HCT116 (cell line): ENCODE data around the gene PIM1. TPM values are rescaled to one million over a fixed set of nuclear protein-coding genes. Genes with fewer than 3 reads are reported as not detected.

ENCODE experiments used
- ATAC-seq: fragments of 200-7000 bp; cut with Tn5 transposase; 2 replicates; pipeline ENCODE4 v1.9.1; 2020; ENCODE audit warnings: mild to moderate bottlenecking, moderate library complexity
- BruUV-seq: library from RNA; stranded (reverse); fragments of 400-500 nt; replicated peaks from 2 replicates; lab custom pipeline; 2021; lab: Mats Ljungman, UMichigan
- CTCF ChIA-PET: fragments of 300-600 bp; sonication (Branson Sonifier 250); formaldehyde crosslinking; loops from one replicate; lab custom pipeline; 2021; ENCODE audit warnings: antibody characterized with exemption; lab: Charles Lee
- POLR2A ChIA-PET: fragments of 300-600, 350-600 bp; sonication (Branson Sonifier 250); formaldehyde crosslinking; loops from one replicate; lab custom pipeline; 2021; ENCODE audit warnings: antibody characterized with exemption; lab: Charles Lee
- RAD21 ChIA-PET, 2 experiments: fragments of 300-600 bp; sonication (Branson Sonifier 250); formaldehyde crosslinking; loops; one replicate each; lab custom pipeline; 2023; ENCODE audit warnings: low total read pairs in 2 of 2; ENCODE audit not compliant: uncharacterized antibody in 2 of 2, unreplicated experiment in 2 of 2, low non-redundant PET in 1 of 2; lab: Charles Lee
- DNase-seq: peaks from one replicate; pipeline ENCODE4 v3.0.0-alpha.2; 2010; ENCODE audit warnings: low read depth, low spot score
- H2AFZ ChIP-seq: fragments of 200-600 bp; shearing (Covaris generic), sonication (generic); 2 replicates; pipeline ENCODE4 v1.6.1; 2017; ENCODE audit warnings: low read depth, mixed run types, mixed read lengths, antibody characterized with exemption, low read length; ENCODE audit not compliant: poor library complexity, severe bottlenecking
- H3K27ac ChIP-seq: 2 replicates; pipeline ENCODE4 v1.5.1; 2012; ENCODE audit warnings: low read depth, low read length
- H3K27me3 ChIP-seq: fragments of 200-600 bp; sonication (generic); 2 replicates; pipeline ENCODE4 v1.6.1; 2016; ENCODE audit warnings: mixed run types, low read length, mixed read lengths; ENCODE audit not compliant: insufficient read depth
- H3K36me3 ChIP-seq, 2 experiments: fragments of 200-500 bp in 1 of 2; fragments of 200-600 bp in 1 of 2; sonication (Bioruptor generic) in 1 of 2; sonication (generic) in 1 of 2; 2 replicates each; pipeline versions ENCODE4 v1.5.1 to v1.6.1; 2014 to 2016; ENCODE audit warnings: low read length in 2 of 2, inconsistent platforms in 1 of 2, mixed read lengths in 1 of 2, mixed run types in 1 of 2; ENCODE audit not compliant: insufficient read depth in 2 of 2, control insufficient read depth in 1 of 2
- H3K4me1 ChIP-seq, 2 experiments: fragments of 200-600 bp in 1 of 2; sonication (generic) in 1 of 2; 2 replicates each; pipeline versions ENCODE4 v1.5.1 to v1.6.1; 2012 to 2017; ENCODE audit warnings: low read length in 2 of 2, inconsistent platforms in 1 of 2, mild to moderate bottlenecking in 1 of 2, mixed read lengths in 1 of 2, mixed run types in 1 of 2, moderate library complexity in 1 of 2; ENCODE audit not compliant: insufficient read depth in 2 of 2, control insufficient read depth in 1 of 2
- H3K4me2 ChIP-seq: fragments of 200-600 bp; sonication (generic); 2 replicates; pipeline ENCODE4 v1.6.1; 2017; ENCODE audit warnings: mixed run types, low read length, mixed read lengths
- H3K4me3 ChIP-seq, 2 experiments: fragments of 200-600 bp in 1 of 2; sonication (generic) in 1 of 2; replicated peaks in 1 of 2; 2 replicates each; pipeline ENCODE4 v1.5.1; 2011 to 2016; ENCODE audit warnings: low read length in 2 of 2, control low read depth in 1 of 2, low read depth in 1 of 2, mild to moderate bottlenecking in 1 of 2, mixed read lengths in 1 of 2, mixed run types in 1 of 2
- H3K79me2 ChIP-seq: fragments of 200-600 bp; sonication (generic); 2 replicates; pipeline ENCODE4 v1.6.1; 2017; ENCODE audit warnings: mild to moderate bottlenecking, mixed run types, low read length, moderate library complexity, mixed read lengths; ENCODE audit not compliant: insufficient read depth
- H3K9ac ChIP-seq: fragments of 200-600 bp; sonication (generic); 2 replicates; pipeline ENCODE4 v1.6.1; 2016; ENCODE audit warnings: low read length, mixed read lengths
- H3K9me2 ChIP-seq: fragments of 200-600 bp; sonication (generic), shearing (Covaris generic); 2 replicates; pipeline ENCODE4 v1.6.1; 2017; ENCODE audit warnings: mixed run types, mild to moderate bottlenecking, moderate library complexity; ENCODE audit not compliant: insufficient read depth
- H3K9me3 ChIP-seq, 2 experiments: fragments of 200-500 bp in 1 of 2; fragments of 200-600 bp in 1 of 2; sonication (Bioruptor generic) in 1 of 2; sonication (generic) in 1 of 2; 2 replicates each; pipeline ENCODE4 v1.6.1; 2014 to 2017; ENCODE audit warnings: low read length in 2 of 2, mixed read lengths in 2 of 2, inconsistent platforms in 1 of 2, low read depth in 1 of 2, mild to moderate bottlenecking in 1 of 2, mixed run types in 1 of 2, moderate library complexity in 1 of 2; ENCODE audit not compliant: control insufficient read depth in 1 of 2, insufficient read depth in 1 of 2
- H4K20me1 ChIP-seq: fragments of 200-600 bp; sonication (generic), shearing (Covaris generic); 2 replicates; pipeline ENCODE4 v1.6.1; 2017; ENCODE audit warnings: mixed run types, mild to moderate bottlenecking, moderate library complexity; ENCODE audit not compliant: insufficient read depth
- ATF3 ChIP-seq: IDR thresholded peaks from 2 replicates; pipeline ENCODE4 v1.6.1; 2012
- CBX3 ChIP-seq: IDR thresholded peaks from 2 replicates; pipeline ENCODE4 v1.6.1; 2012; ENCODE audit warnings: low read depth
- CEBPB ChIP-seq: IDR thresholded peaks from 2 replicates; pipeline ENCODE4 v1.6.1; 2012; ENCODE audit warnings: low read depth
- EGR1 ChIP-seq: IDR thresholded peaks from 2 replicates; pipeline ENCODE4 v1.6.1; 2012; ENCODE audit warnings: low read depth
- ELF1 ChIP-seq: IDR thresholded peaks from 2 replicates; pipeline ENCODE4 v1.6.1; 2012; ENCODE audit warnings: low read depth, borderline replicate concordance
- EZH2phosphoT487 ChIP-seq: fragments of 200-600 bp; IDR thresholded peaks from 2 replicates; pipeline ENCODE4 v1.6.1; 2018; ENCODE audit warnings: antibody characterized with exemption, borderline replicate concordance
- JUND ChIP-seq: IDR thresholded peaks from 2 replicates; pipeline ENCODE4 v1.6.1; 2012
- MAX ChIP-seq: IDR thresholded peaks from 2 replicates; pipeline ENCODE4 v1.6.1; 2012
- POLR2A ChIP-seq: IDR thresholded peaks from 2 replicates; pipeline ENCODE4 v1.7.0; 2011; ENCODE audit warnings: borderline replicate concordance; ENCODE audit not compliant: insufficient read depth, insufficient read length; ENCODE audit errors: extremely low read depth
- POLR2AphosphoS5 ChIP-seq: IDR thresholded peaks from 2 replicates; pipeline ENCODE4 v1.6.1; 2011; ENCODE audit warnings: mild to moderate bottlenecking, low read depth, low read length, moderate library complexity
- RAD21 ChIP-seq: IDR thresholded peaks from 2 replicates; pipeline ENCODE4 v1.6.1; 2012; ENCODE audit warnings: low read depth, mild to moderate bottlenecking
- REST ChIP-seq: IDR thresholded peaks from 2 replicates; pipeline ENCODE4 v1.6.1; 2012; ENCODE audit warnings: low read depth
- SIN3A ChIP-seq: IDR thresholded peaks from 2 replicates; pipeline ENCODE4 v1.6.1; 2012; ENCODE audit warnings: low read depth
- SRF ChIP-seq: IDR thresholded peaks from 2 replicates; pipeline ENCODE4 v1.6.1; 2012; ENCODE audit warnings: low read depth
- TCF7L2 ChIP-seq: IDR thresholded peaks from 2 replicates; pipeline ENCODE4 v1.7.0; 2011; ENCODE audit warnings: borderline replicate concordance, inconsistent platforms; ENCODE audit not compliant: insufficient read depth, insufficient read length; ENCODE audit errors: extremely low read depth
- YY1 ChIP-seq: IDR thresholded peaks from 2 replicates; pipeline ENCODE4 v1.6.1; 2011; ENCODE audit warnings: low read length, low read depth, moderate library complexity, mild to moderate bottlenecking; ENCODE audit not compliant: insufficient replicate concordance; ENCODE audit errors: extremely low read depth
- ZFX ChIP-seq: fragments of 450-650 bp; IDR thresholded peaks from 2 replicates; pipeline ENCODE4 v1.6.1; 2017
- ZNF274 ChIP-seq: fragments of 200-500 bp; sonication (Bioruptor generic); IDR thresholded peaks from 2 replicates; pipeline ENCODE4 v1.6.1; 2014; ENCODE audit warnings: mild to moderate bottlenecking, low read depth, low read length, inconsistent platforms
- intact Hi-C: fragments of 100-400 bp; cut with micrococcal nuclease; formaldehyde crosslinking; loops from 2 replicates; pipeline ENCODE4 v1.10.0; 2022
- total RNA-seq: library from RNA; stranded (reverse); gene quantifications from one replicate; pipeline ENCODE4 v1.2.1, GENCODE V29; 2021; ENCODE audit not compliant: unreplicated experiment

PIM1 gene
- total RNA-seq, 1 experiment from 2014 or later, result 26.2 TPM

- ChIA-PET RAD21 (no interaction called here), POLR2A (no interaction called here), CTCF (interaction anchor here (14.5 kb wide), 1 partner anchor 189 kb away, joined by 331 read pairs; no protein-coding TSS in a partner anchor)
- Histone ChIP-seq H3K4me2 (no peak overlapping the region), H4K20me1 (no peaks in the 10 kb centered on the region), H3K9me2 (no peaks in the 10 kb centered on the region), H3K4me1 (peaks cover 0 to 21% of the 10 kb centered on the region in 2 experiments; a peak in 1 of 4 replicates), H3K4me3 (no peak overlapping the region), H3K36me3 (no peaks in the 10 kb centered on the region), H3K9me3 (no peaks in the 10 kb centered on the region), H3K27ac (no peak overlapping the region), H3K79me2 (no peaks in the 10 kb centered on the region), H3K27me3 (no peaks in the 10 kb centered on the region), H2AFZ (no peak overlapping the region), H3K9ac (no peak overlapping the region)
- BruUV-seq, result no TSS peak
- no peak for TF ChIP-seq ELF1
- TF ChIP-seq ZFX, result no peak
- TF ChIP-seq SIN3A, result no peak
- TF ChIP-seq POLR2A, result no peak
- TF ChIP-seq REST, result no peak
- no peak for TF ChIP-seq EZH2phosphoT487
- no peak for TF ChIP-seq CEBPB
- TF ChIP-seq CBX3, result no peak
- TF ChIP-seq RAD21, result no peak
- TF ChIP-seq YY1, result no peak
- TF ChIP-seq ZNF274, result no peak
- no peak for TF ChIP-seq TCF7L2
- TF ChIP-seq POLR2AphosphoS5, result no peak
- no peak for TF ChIP-seq EGR1
- no peak for TF ChIP-seq MAX
- TF ChIP-seq SRF, result no peak
- TF ChIP-seq JUND, result no peak
- no peak for TF ChIP-seq ATF3
- ATAC-seq (no peak), DNase-seq (no peak)
- intact Hi-C loops, result loop anchor here (5.0 kb wide), 1 partner anchor 325 kb away; the partner anchor contains the start of gene C6orf89
Observed at GRCh38 chr6:37212268-37212667, 42.3 kb downstream of the PIM1 start.
